ENCODE measurements around the gene PRKAR1B. TPM values are rescaled to one million over a fixed set of nuclear protein-coding genes. Genes with fewer than 3 reads are reported as not detected.

PRKAR1B gene
- total RNA-seq, 1 donor from 2014 or later, result 14.7 TPM

DNA sequence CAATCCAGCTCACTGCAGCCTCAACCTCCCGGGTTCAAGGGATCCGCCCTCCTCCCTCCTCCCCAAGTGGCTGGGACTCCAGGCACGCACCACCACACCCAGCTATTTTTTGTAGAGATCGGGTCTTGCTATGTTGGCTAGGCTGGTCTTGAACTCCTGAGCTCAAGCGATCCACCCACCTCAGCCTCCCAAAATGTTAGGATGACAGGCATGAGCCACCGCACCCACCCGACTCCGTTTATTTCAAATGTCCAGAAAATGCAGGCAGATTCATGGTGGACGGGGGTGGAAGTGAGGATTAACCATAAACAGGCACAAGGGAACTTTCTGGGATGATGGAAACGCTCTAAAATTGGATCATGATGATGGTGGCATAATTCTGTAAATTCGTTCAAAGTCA lies 85.1 kb downstream of the PRKAR1B start:
- Mint-ChIP-seq H3K9me3 (ENCODE audit: unreplicated experiment) (no peaks in the 10 kb centered on the region), H3K27ac (ENCODE audit: unreplicated experiment) (no peak overlapping the region), H3K27me3 (ENCODE audit: low read depth, unreplicated experiment) (peaks cover 5% of the 10 kb centered on the region), H3K4me3 (ENCODE audit: unreplicated experiment) (no peak overlapping the region), H3K4me1 (ENCODE audit: low read depth, unreplicated experiment) (no peaks in the 10 kb centered on the region), H3K36me3 (ENCODE audit: low read depth, unreplicated experiment) (peaks cover 5% of the 10 kb centered on the region)
- no peaks in the 10 kb centered on the region for H3K27me3 ChIP-seq (ENCODE audit: insufficient read depth, low read length)
- no peaks in the 10 kb centered on the region for H3K4me1 ChIP-seq (ENCODE audit: insufficient read depth, low read length)
- no peak overlapping the region for H3K9ac ChIP-seq (ENCODE audit: low read length)
- H3K4me3 ChIP-seq (ENCODE audit: insufficient read depth, low read depth, low read length), result no peak overlapping the region
- no peak overlapping the region for H3K4me2 ChIP-seq (ENCODE audit: low read length)
- no peak overlapping the region for H2AFZ ChIP-seq (ENCODE audit: low read depth, low read length)
- DNase-seq (ENCODE audit: low read depth), result no peak
- no peaks in the 10 kb centered on the region for H3K79me2 ChIP-seq (ENCODE audit: insufficient read depth, low read length)
- peaks cover 4% of the 10 kb centered on the region for H3K9me3 ChIP-seq (ENCODE audit: insufficient read depth, low read depth, low read length)
- FAIRE-seq, result no peak
- H3K27ac ChIP-seq (ENCODE audit: low read depth, low read length), result no peak overlapping the region
- no peaks in the 10 kb centered on the region for H4K20me1 ChIP-seq (ENCODE audit: insufficient read depth, low read length)
- TF ChIP-seq EZH2 (IDR thresholded peaks at IDR 0.05; ENCODE audit: insufficient read depth, low read length), result no peak
- TF ChIP-seq, protein P1, sequence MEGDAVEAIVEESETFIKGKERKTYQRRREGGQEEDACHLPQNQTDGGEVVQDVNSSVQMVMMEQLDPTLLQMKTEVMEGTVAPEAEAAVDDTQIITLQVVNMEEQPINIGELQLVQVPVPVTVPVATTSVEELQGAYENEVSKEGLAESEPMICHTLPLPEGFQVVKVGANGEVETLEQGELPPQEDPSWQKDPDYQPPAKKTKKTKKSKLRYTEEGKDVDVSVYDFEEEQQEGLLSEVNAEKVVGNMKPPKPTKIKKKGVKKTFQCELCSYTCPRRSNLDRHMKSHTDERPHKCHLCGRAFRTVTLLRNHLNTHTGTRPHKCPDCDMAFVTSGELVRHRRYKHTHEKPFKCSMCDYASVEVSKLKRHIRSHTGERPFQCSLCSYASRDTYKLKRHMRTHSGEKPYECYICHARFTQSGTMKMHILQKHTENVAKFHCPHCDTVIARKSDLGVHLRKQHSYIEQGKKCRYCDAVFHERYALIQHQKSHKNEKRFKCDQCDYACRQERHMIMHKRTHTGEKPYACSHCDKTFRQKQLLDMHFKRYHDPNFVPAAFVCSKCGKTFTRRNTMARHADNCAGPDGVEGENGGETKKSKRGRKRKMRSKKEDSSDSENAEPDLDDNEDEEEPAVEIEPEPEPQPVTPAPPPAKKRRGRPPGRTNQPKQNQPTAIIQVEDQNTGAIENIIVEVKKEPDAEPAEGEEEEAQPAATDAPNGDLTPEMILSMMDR (IDR thresholded peaks at IDR 0.05; ENCODE audit: insufficient read depth, low read depth, low read length), result no peak
- no peaks in the 10 kb centered on the region for H3K36me3 ChIP-seq (ENCODE audit: insufficient read depth, low read length)

DNA sequence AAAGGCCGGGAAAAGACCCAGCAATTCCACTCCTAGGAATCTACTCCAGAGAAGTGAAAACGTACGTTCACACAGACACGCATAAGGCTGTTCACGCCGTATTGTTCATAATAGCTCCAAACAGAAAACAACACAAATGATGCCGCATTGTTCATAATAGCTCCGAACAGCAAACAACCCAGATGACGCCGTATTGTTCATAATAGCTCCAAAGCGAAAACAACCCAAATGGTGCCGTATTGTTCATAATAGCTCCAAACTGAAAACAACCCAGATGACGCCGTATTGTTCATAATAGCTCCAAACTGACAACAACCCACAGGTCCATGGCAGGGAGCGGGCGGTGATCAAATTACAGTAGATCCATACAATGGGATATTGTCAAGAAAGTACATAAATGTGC lies 85.8 kb downstream of the PRKAR1B start:
- H3K27ac Mint-ChIP-seq (ENCODE audit: unreplicated experiment), result no peak overlapping the region
- H3K9me3 ChIP-seq (ENCODE audit: insufficient read depth, low read depth, low read length), result peaks cover 4% of the 10 kb centered on the region
- peaks cover 5% of the 10 kb centered on the region for H3K36me3 Mint-ChIP-seq (ENCODE audit: low read depth, unreplicated experiment)
- no peaks in the 10 kb centered on the region for H3K9me3 Mint-ChIP-seq (ENCODE audit: unreplicated experiment)
- no peak overlapping the region for H3K9ac ChIP-seq (ENCODE audit: low read length)
- H3K4me3 Mint-ChIP-seq (ENCODE audit: unreplicated experiment), result no peak overlapping the region
- TF ChIP-seq EZH2 (IDR thresholded peaks at IDR 0.05; ENCODE audit: insufficient read depth, low read length), result no peak
- TF ChIP-seq, protein P1 (IDR thresholded peaks at IDR 0.05; ENCODE audit: insufficient read depth, low read depth, low read length), result no peak
- no peaks in the 10 kb centered on the region for H3K36me3 ChIP-seq (ENCODE audit: insufficient read depth, low read length)
- H3K4me3 ChIP-seq (ENCODE audit: insufficient read depth, low read depth, low read length), result no peak overlapping the region
- no peaks in the 10 kb centered on the region for H3K4me1 ChIP-seq (ENCODE audit: insufficient read depth, low read length)
- H3K27me3 Mint-ChIP-seq (ENCODE audit: low read depth, unreplicated experiment), result peaks cover 5% of the 10 kb centered on the region
- H3K4me1 Mint-ChIP-seq (ENCODE audit: low read depth, unreplicated experiment), result no peaks in the 10 kb centered on the region
- DNase-seq (ENCODE audit: low read depth), result peak; percentile 16
- no peak overlapping the region for H3K4me2 ChIP-seq (ENCODE audit: low read length)
- no peak overlapping the region for H3K27ac ChIP-seq (ENCODE audit: low read depth, low read length)
- H2AFZ ChIP-seq (ENCODE audit: low read depth, low read length), result no peak overlapping the region
- no peak for FAIRE-seq
- H4K20me1 ChIP-seq (ENCODE audit: insufficient read depth, low read length), result no peaks in the 10 kb centered on the region
- no peaks in the 10 kb centered on the region for H3K27me3 ChIP-seq (ENCODE audit: insufficient read depth, low read length)
- no peaks in the 10 kb centered on the region for H3K79me2 ChIP-seq (ENCODE audit: insufficient read depth, low read length)

DNA sequence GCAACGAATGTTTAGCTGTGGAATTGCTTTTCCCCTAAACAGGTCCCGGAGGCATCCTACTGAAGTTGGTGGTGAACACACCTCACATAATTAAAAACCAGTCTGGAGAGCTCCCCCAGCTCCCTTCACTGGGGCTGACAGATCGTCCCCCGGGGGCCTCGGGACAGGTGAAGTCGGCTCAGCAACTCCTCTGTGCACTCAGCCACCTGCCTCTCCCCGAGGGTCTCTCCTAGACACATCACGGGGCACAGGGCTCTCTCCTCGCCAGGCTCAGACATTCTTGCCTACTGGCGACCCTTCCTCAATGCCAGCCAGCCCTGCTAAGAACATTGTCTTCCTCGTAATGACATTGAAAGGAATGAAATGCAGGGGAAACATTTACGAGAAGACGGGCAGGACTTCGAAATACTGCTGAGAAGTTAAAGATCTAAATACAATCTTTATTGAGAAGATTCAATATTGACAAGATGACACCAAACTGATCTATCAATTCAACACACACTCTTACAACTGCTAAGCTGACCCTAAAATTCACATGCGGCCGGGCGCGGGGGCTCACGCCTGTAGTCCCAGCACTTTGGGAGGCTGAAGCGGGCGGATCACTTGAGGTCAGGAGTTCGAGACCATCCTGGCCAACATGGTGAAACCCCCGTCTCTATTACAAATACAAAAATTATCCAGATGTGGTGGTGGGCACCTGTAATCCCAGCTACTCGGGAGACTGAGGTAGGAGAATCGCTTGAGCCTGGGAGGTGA lies 88.6 kb downstream of the PRKAR1B start:
- TF ChIP-seq, protein P1 (IDR thresholded peaks at IDR 0.05; ENCODE audit: insufficient read depth, low read depth, low read length), result no peak
- TF ChIP-seq EZH2 (IDR thresholded peaks at IDR 0.05; ENCODE audit: insufficient read depth, low read length), result no peak
- DNase-seq (ENCODE audit: low read depth) (no peak), FAIRE-seq (no peak)
- Histone ChIP-seq H4K20me1 (ENCODE audit: insufficient read depth, low read length) (no peaks in the 10 kb centered on the region), H3K9me3 (ENCODE audit: insufficient read depth, low read depth, low read length) (no peaks in the 10 kb centered on the region), H3K9ac (ENCODE audit: low read length) (no peak overlapping the region), H2AFZ (ENCODE audit: low read depth, low read length) (no peak overlapping the region), H3K4me1 (ENCODE audit: insufficient read depth, low read length) (no peaks in the 10 kb centered on the region), H3K4me3 (ENCODE audit: insufficient read depth, low read depth, low read length) (no peak overlapping the region), H3K27ac (ENCODE audit: low read depth, low read length) (no peak overlapping the region), H3K27me3 (ENCODE audit: insufficient read depth, low read length) (no peaks in the 10 kb centered on the region), H3K79me2 (ENCODE audit: insufficient read depth, low read length) (no peaks in the 10 kb centered on the region), H3K36me3 (ENCODE audit: insufficient read depth, low read length) (no peaks in the 10 kb centered on the region), H3K4me2 (ENCODE audit: low read length) (no peak overlapping the region)
- H3K9me3 Mint-ChIP-seq (ENCODE audit: unreplicated experiment), result no peaks in the 10 kb centered on the region
- H3K4me1 Mint-ChIP-seq (ENCODE audit: low read depth, unreplicated experiment), result no peaks in the 10 kb centered on the region
- no peak overlapping the region for H3K27ac Mint-ChIP-seq (ENCODE audit: unreplicated experiment)
- peaks cover 5% of the 10 kb centered on the region for H3K27me3 Mint-ChIP-seq (ENCODE audit: low read depth, unreplicated experiment)
- H3K4me3 Mint-ChIP-seq (ENCODE audit: unreplicated experiment), result no peak overlapping the region
- H3K36me3 Mint-ChIP-seq (ENCODE audit: low read depth, unreplicated experiment), result peaks cover 3% of the 10 kb centered on the region

Measured in astrocyte (in vitro differentiated cells and primary cell).